ENCODE results near the gene DRAM2.

- TF ChIP-seq TSHZ2 (CRISPR knock-in tag; IDR thresholded peaks at IDR 0.05): no peak
- TF ChIP-seq RARB (CRISPR knock-in tag; IDR thresholded peaks at IDR 0.05): no peak
- TF ChIP-seq PATZ1 (CRISPR knock-in tag; IDR thresholded peaks at IDR 0.05; ENCODE audit: borderline replicate concordance): no peak
- no peak for TF ChIP-seq TCF4 (CRISPR knock-in tag; IDR thresholded peaks at IDR 0.05; ENCODE audit: borderline replicate concordance)
- TF ChIP-seq OSR1 (CRISPR knock-in tag; IDR thresholded peaks at IDR 0.05): no peak
- TF ChIP-seq GLIS3 (CRISPR knock-in tag; IDR thresholded peaks at IDR 0.05): no peak
- TF ChIP-seq SNAI2 (CRISPR knock-in tag; IDR thresholded peaks at IDR 0.05): no peak
- TF ChIP-seq CREB5 (CRISPR knock-in tag; IDR thresholded peaks at IDR 0.05; ENCODE audit: low read depth): no peak
- TF ChIP-seq CSRNP3 (CRISPR knock-in tag; IDR thresholded peaks at IDR 0.05): no peak
- no peak for TF ChIP-seq ZFP3 (CRISPR knock-in tag; IDR thresholded peaks at IDR 0.05)
- no peak for TF ChIP-seq ZC3H10 (CRISPR knock-in tag; IDR thresholded peaks at IDR 0.05)
- TF ChIP-seq ISL1 (CRISPR knock-in tag; IDR thresholded peaks at IDR 0.05): no peak
Observed at GRCh38 chr1:111176678-111177077, 36.8 kb upstream of the DRAM2 start.

Data from SK-N-SH treated with all-trans-retinoic acid at 6 μM for 48 hours (cell line).